HepG2 (cell line): Measurements from ENCODE around the gene RAD21L1. TPM values are rescaled to one million over a fixed set of nuclear protein-coding genes. Genes with fewer than 3 reads are reported as not detected.

Source experiments
- CBX1 ChIP-seq: IDR thresholded peaks from one replicate; pipeline ENCODE4 v1.6.1; 2016; ENCODE audit warnings: antibody characterized with exemption, low read depth
- CHCHD3 ChIP-seq: sonication (generic); formaldehyde crosslinking; IDR thresholded peaks from 2 replicates; pipeline ENCODE4 v1.8.0; 2022; ENCODE audit warnings: mild to moderate bottlenecking, missing genetic modification reagents, moderate library complexity
- CREB1 ChIP-seq, 2 experiments: fragments of 450-650 bp in 1 of 2; IDR thresholded peaks; 2 replicates each; pipeline ENCODE4 v1.6.1; 2016 to 2017; ENCODE audit warnings: control low read depth in 1 of 2, mild to moderate bottlenecking in 1 of 2, missing compliant biosample characterization in 1 of 2, missing genetic modification characterization in 1 of 2
- DZIP1 ChIP-seq: sonication (generic); formaldehyde crosslinking; IDR thresholded peaks from 2 replicates; pipeline ENCODE4 v1.5.0; 2020; ENCODE audit warnings: mild to moderate bottlenecking, missing genetic modification reagents
- ELF4 ChIP-seq: sonication (generic); formaldehyde crosslinking; IDR thresholded peaks from 2 replicates; pipeline ENCODE4 v1.5.0; 2020; ENCODE audit warnings: missing genetic modification reagents, mild to moderate bottlenecking, moderate library complexity, borderline replicate concordance
- ETV5 ChIP-seq: IDR thresholded peaks from 2 replicates; pipeline ENCODE4 v1.6.1; 2018; ENCODE audit warnings: missing biosample characterization, missing genetic modification reagents, inconsistent platforms, borderline replicate concordance
- FOXA3 ChIP-seq: IDR thresholded peaks from 2 replicates; pipeline ENCODE4 v1.6.1; 2016; ENCODE audit warnings: missing genetic modification reagents, missing compliant biosample characterization
- NCOA5 ChIP-seq: sonication (generic); formaldehyde crosslinking; IDR thresholded peaks from 2 replicates; pipeline ENCODE4 v1.4.0; 2020; ENCODE audit warnings: missing genetic modification reagents
- PHF21A ChIP-seq: sonication (generic); formaldehyde crosslinking; IDR thresholded peaks from 2 replicates; pipeline ENCODE4 v1.5.0; 2020; ENCODE audit warnings: mild to moderate bottlenecking, missing genetic modification reagents
- TEAD2 ChIP-seq: sonication (generic); formaldehyde crosslinking; IDR thresholded peaks from 2 replicates; pipeline ENCODE4 v1.9.0; 2021; ENCODE audit warnings: missing genetic modification reagents
- ZNF296 ChIP-seq: sonication (generic); formaldehyde crosslinking; conservative IDR thresholded peaks from 2 replicates; pipeline ENCODE4 v1.5.0; 2020; ENCODE audit warnings: mild to moderate bottlenecking, missing genetic modification reagents
- ZNF619 ChIP-seq: sonication (generic); formaldehyde crosslinking; IDR thresholded peaks from 2 replicates; pipeline ENCODE4 v1.4.0; 2020; ENCODE audit warnings: mild to moderate bottlenecking, missing genetic modification reagents
- ZNF784 ChIP-seq: sonication (generic); formaldehyde crosslinking; IDR thresholded peaks from 2 replicates; pipeline ENCODE4 v1.5.1; 2020; ENCODE audit warnings: missing genetic modification reagents, mild to moderate bottlenecking, borderline replicate concordance
- polyA plus RNA-seq, 8 experiments: library from polyadenylated mRNA; depleted of rRNA in 3 of 8; stranded (reverse) in 7 of 8; unstranded in 1 of 8; fragments of >200 nt; fragmentation: Illumina TruSeq in 4 of 8; extraction: Trizol in 4 of 8; gene quantifications; 2 replicates each; pipeline versions ENCODE4 v1.2.1 to v1.2.3, GENCODE V29; 2011 to 2016; ENCODE audit warnings: low read depth in 4 of 8, missing spikeins in 1 of 8, mixed read lengths in 1 of 8; ENCODE audit not compliant: insufficient read depth in 1 of 8
- total RNA-seq, 5 experiments: library from RNA; depleted of rRNA; stranded (reverse); fragments of >200 nt; fragmentation: Illumina TruSeq; extraction: Trizol; gene quantifications; 2 replicates each; pipeline ENCODE4 v1.2.3, GENCODE V29; 2016; ENCODE audit warnings: low read depth in 1 of 5
- TF ChIP-seq, protein P1 (sequence below): IDR thresholded peaks from 2 replicates; pipeline ENCODE4 v1.6.1; 2012; ENCODE audit warnings: low read depth, low read length, improper control_type of control experiment
- TF ChIP-seq, protein P2 (sequence below): sonication (generic); formaldehyde crosslinking; IDR thresholded peaks from one replicate; pipeline ENCODE4 v1.5.1; 2020; ENCODE audit warnings: mild to moderate bottlenecking, missing genetic modification reagents; ENCODE audit errors: not compliant biosample characterization

Gene RAD21L1
- total and polyA plus RNA-seq, 2 of the 13 experiments (the other 11 are each of a cell fraction or from before 2014, with no cell fraction given) = not detected

DNA sequence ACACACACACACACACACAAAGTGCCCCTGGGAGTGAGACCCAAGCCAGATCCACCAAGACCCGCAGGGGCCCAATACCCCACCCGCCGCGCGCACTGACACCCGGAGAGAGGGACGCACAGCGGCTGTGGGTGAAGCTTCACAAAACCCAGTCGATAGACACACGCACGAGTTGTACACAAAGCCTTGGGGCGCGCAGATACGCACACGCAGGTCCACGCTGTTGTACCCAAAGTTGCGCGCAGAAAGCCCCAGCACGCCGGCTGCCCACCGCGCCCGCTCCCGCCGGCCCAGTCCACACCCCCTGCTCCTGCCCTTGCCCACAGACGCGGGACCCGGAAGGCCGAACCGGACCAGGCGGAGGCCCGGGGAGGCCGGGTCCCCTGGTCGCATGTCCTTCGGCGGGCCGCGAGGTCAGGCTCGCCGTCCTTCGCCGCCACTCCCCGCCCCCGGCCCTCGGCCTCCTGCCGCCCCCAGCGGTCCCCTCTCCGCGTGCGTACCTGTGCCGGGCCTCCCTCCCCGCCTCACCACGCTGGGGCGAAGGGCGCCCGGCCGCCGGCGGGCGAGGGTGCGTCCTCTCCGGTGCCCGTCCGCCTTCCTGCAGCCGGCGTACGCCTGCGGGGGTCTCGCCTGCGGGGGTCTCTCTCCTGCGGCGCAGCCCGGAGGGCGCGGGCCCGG is 41.1 kb upstream of the RAD21L1 start, which contains the start of gene TMEM74B (continued):
- TF ChIP-seq ZNF784 (CRISPR knock-in tag) (no peak), ZNF619 (CRISPR knock-in tag) (no peak), FOXA3 (CRISPR knock-in tag) (no peak), CBX1 (peak; percentile 30), DZIP1 (CRISPR knock-in tag) (peak; percentile 83; the same call in 1 of the 2 replicates), ETV5 (CRISPR knock-in tag) (no peak), ZNF296 (CRISPR knock-in tag) (0 out of 2 replicates have a peak, but pooled peaks have one; percentile 16), CHCHD3 (CRISPR knock-in tag) (no peak), ELF4 (no peak), NCOA5 (CRISPR knock-in tag) (no peak), CREB1 (IDR thresholded peaks at IDR 0.05) (no peak), CREB1 (CRISPR knock-in tag; IDR thresholded peaks at IDR 0.05) (no peak), PHF21A (CRISPR knock-in tag) (no peak), TEAD2 (CRISPR knock-in tag) (0 out of 2 replicates have a peak, but pooled peaks have one; percentile 6)
- TF ChIP-seq, protein P1, sequence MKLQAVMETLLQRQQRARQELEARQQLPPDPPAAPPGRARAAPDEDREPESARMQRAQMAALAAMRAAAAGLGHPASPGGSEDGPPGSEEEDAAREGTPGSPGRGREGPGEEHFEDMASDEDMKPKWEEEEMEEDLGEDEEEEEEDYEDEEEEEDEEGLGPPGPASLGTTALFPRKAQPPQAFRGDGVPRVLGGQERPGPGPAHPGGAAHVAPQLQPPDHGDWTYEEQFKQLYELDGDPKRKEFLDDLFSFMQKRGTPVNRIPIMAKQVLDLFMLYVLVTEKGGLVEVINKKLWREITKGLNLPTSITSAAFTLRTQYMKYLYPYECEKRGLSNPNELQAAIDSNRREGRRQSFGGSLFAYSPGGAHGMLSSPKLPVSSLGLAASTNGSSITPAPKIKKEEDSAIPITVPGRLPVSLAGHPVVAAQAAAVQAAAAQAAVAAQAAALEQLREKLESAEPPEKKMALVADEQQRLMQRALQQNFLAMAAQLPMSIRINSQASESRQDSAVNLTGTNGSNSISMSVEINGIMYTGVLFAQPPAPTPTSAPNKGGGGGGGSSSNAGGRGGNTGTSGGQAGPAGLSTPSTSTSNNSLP = no peak
- TF ChIP-seq, protein P2, sequence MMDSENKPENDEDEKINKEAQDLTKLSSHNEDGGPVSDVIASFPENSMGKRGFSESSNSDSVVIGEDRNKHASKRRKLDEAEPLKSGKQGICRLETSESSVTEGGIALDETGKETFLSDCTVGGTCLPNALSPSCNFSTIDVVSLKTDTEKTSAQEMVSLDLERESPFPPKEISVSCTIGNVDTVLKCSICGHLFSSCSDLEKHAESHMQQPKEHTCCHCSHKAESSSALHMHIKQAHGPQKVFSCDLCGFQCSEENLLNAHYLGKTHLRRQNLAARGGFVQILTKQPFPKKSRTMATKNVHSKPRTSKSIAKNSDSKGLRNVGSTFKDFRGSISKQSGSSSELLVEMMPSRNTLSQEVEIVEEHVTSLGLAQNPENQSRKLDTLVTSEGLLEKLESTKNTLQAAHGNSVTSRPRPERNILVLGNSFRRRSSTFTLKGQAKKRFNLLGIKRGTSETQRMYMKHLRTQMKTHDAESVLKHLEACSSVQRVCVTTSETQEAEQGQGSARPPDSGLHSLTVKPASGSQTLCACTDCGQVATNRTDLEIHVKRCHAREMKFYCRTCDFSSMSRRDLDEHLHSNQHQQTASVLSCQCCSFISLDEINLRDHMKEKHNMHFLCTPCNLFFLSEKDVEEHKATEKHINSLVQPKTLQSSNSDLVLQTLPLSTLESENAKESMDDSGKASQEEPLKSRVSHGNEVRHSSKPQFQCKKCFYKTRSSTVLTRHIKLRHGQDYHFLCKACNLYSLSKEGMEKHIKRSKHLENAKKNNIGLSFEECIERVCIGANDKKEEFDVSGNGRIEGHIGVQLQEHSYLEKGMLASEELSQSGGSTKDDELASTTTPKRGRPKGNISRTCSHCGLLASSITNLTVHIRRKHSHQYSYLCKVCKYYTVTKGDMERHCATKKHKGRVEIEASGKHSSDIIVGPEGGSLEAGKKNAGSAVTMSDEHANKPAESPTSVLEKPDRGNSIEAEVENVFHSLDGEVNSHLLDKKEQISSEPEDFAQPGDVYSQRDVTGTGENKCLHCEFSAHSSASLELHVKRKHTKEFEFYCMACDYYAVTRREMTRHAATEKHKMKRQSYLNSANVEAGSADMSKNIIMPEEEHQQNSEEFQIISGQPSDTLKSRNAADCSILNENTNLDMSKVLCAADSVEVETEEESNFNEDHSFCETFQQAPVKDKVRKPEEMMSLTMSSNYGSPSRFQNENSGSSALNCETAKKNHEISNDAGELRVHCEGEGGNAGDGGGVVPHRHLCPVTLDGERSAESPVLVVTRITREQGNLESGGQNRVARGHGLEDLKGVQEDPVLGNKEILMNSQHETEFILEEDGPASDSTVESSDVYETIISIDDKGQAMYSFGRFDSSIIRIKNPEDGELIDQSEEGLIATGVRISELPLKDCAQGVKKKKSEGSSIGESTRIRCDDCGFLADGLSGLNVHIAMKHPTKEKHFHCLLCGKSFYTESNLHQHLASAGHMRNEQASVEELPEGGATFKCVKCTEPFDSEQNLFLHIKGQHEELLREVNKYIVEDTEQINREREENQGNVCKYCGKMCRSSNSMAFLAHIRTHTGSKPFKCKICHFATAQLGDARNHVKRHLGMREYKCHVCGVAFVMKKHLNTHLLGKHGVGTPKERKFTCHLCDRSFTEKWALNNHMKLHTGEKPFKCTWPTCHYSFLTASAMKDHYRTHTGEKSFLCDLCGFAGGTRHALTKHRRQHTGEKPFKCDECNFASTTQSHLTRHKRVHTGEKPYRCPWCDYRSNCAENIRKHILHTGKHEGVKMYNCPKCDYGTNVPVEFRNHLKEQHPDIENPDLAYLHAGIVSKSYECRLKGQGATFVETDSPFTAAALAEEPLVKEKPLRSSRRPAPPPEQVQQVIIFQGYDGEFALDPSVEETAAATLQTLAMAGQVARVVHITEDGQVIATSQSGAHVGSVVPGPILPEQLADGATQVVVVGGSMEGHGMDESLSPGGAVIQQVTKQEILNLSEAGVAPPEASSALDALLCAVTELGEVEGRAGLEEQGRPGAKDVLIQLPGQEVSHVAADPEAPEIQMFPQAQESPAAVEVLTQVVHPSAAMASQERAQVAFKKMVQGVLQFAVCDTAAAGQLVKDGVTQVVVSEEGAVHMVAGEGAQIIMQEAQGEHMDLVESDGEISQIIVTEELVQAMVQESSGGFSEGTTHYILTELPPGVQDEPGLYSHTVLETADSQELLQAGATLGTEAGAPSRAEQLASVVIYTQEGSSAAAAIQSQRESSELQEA (CRISPR knock-in tag) = peak; percentile 92
